ENCODE results near the gene IGSF22.

IGSF22 gene

GRCh38 chr11:18745251-18745650, 19.3 kb upstream of the IGSF22 start:
- Histone ChIP-seq H3K4me1 (ENCODE audit: control insufficient read depth, insufficient read depth, low read length) (peaks cover 6% of the 10 kb centered on the region; the same call in 1 of the 2 replicates), H3K4me3 (ENCODE audit: low read depth, low read length) (no peak overlapping the region), H3K9me3 (ENCODE audit: control insufficient read depth, insufficient read depth, low read length) (no peaks in the 10 kb centered on the region), H3K36me3 (ENCODE audit: control insufficient read depth, insufficient read depth, low read length) (no peaks in the 10 kb centered on the region), H3K9ac (ENCODE audit: low read depth, low read length) (no peak overlapping the region), H3K27me3 (ENCODE audit: control insufficient read depth, insufficient read depth, low read length) (no peaks in the 10 kb centered on the region), H3K27ac (ENCODE audit: low read depth, low read length) (no peak overlapping the region)

- Histone ChIP-seq H3K27me3 (ENCODE audit: control insufficient read depth, insufficient read depth, low read length) (no peaks in the 10 kb centered on the region), H3K27ac (ENCODE audit: low read depth, low read length) (no peak overlapping the region), H3K36me3 (ENCODE audit: control insufficient read depth, insufficient read depth, low read length) (no peaks in the 10 kb centered on the region), H3K4me3 (ENCODE audit: low read depth, low read length) (no peak overlapping the region), H3K9ac (ENCODE audit: low read depth, low read length) (no peak overlapping the region), H3K4me1 (ENCODE audit: control insufficient read depth, insufficient read depth, low read length) (no peaks in the 10 kb centered on the region), H3K9me3 (ENCODE audit: control insufficient read depth, insufficient read depth, low read length) (no peaks in the 10 kb centered on the region)
Measured at GRCh38 chr11:18743900-18744514, 18.0 kb upstream of the IGSF22 start.

GRCh38 chr11:18743365-18743764, 17.4 kb upstream of the IGSF22 start:
- Histone ChIP-seq H3K36me3 (ENCODE audit: control insufficient read depth, insufficient read depth, low read length) (no peaks in the 10 kb centered on the region), H3K27ac (ENCODE audit: low read depth, low read length) (no peak overlapping the region), H3K9ac (ENCODE audit: low read depth, low read length) (no peak overlapping the region), H3K4me1 (ENCODE audit: control insufficient read depth, insufficient read depth, low read length) (no peaks in the 10 kb centered on the region), H3K4me3 (ENCODE audit: low read depth, low read length) (no peak overlapping the region), H3K9me3 (ENCODE audit: control insufficient read depth, insufficient read depth, low read length) (no peaks in the 10 kb centered on the region), H3K27me3 (ENCODE audit: control insufficient read depth, insufficient read depth, low read length) (no peaks in the 10 kb centered on the region)

GRCh38 chr11:18741783-18742182, 15.8 kb upstream of the IGSF22 start:
- H3K9ac ChIP-seq (ENCODE audit: low read depth, low read length) = no peak overlapping the region

GRCh38 chr11:18739685-18740084, 13.7 kb upstream of the IGSF22 start:
- Histone ChIP-seq H3K27ac (ENCODE audit: low read depth, low read length) (no peak overlapping the region), H3K27me3 (ENCODE audit: control insufficient read depth, insufficient read depth, low read length) (no peaks in the 10 kb centered on the region), H3K4me3 (ENCODE audit: low read depth, low read length) (no peak overlapping the region), H3K36me3 (ENCODE audit: control insufficient read depth, insufficient read depth, low read length) (no peaks in the 10 kb centered on the region), H3K9ac (ENCODE audit: low read depth, low read length) (no peak overlapping the region), H3K4me1 (ENCODE audit: control insufficient read depth, insufficient read depth, low read length) (no peaks in the 10 kb centered on the region), H3K9me3 (ENCODE audit: control insufficient read depth, insufficient read depth, low read length) (no peaks in the 10 kb centered on the region)

More at GRCh38 chr11:18741783-18742182, 15.8 kb upstream of the IGSF22 start:
- H3K4me3 ChIP-seq (ENCODE audit: low read depth, low read length) = no peak overlapping the region
- no peaks in the 10 kb centered on the region for H3K27me3 ChIP-seq (ENCODE audit: control insufficient read depth, insufficient read depth, low read length)
- no peak overlapping the region for H3K27ac ChIP-seq (ENCODE audit: low read depth, low read length)
- H3K36me3 ChIP-seq (ENCODE audit: control insufficient read depth, insufficient read depth, low read length) = no peaks in the 10 kb centered on the region
- no peaks in the 10 kb centered on the region for H3K9me3 ChIP-seq (ENCODE audit: control insufficient read depth, insufficient read depth, low read length)
- H3K4me1 ChIP-seq (ENCODE audit: control insufficient read depth, insufficient read depth, low read length) = no peaks in the 10 kb centered on the region

GRCh38 chr11:18737642-18738041, 11.7 kb upstream of the IGSF22 start:
- H3K27ac ChIP-seq (ENCODE audit: low read depth, low read length) = no peak overlapping the region
- no peak overlapping the region for H3K4me3 ChIP-seq (ENCODE audit: low read depth, low read length)
- no peaks in the 10 kb centered on the region for H3K36me3 ChIP-seq (ENCODE audit: control insufficient read depth, insufficient read depth, low read length)
- no peaks in the 10 kb centered on the region for H3K9me3 ChIP-seq (ENCODE audit: control insufficient read depth, insufficient read depth, low read length)
- no peaks in the 10 kb centered on the region for H3K4me1 ChIP-seq (ENCODE audit: control insufficient read depth, insufficient read depth, low read length)
- no peak overlapping the region for H3K9ac ChIP-seq (ENCODE audit: low read depth, low read length)
- H3K27me3 ChIP-seq (ENCODE audit: control insufficient read depth, insufficient read depth, low read length) = no peaks in the 10 kb centered on the region

- no peak overlapping the region for H3K9ac ChIP-seq (ENCODE audit: low read depth, low read length)
- no peaks in the 10 kb centered on the region for H3K4me1 ChIP-seq (ENCODE audit: control insufficient read depth, insufficient read depth, low read length)
- H3K4me3 ChIP-seq (ENCODE audit: low read depth, low read length) = no peak overlapping the region
- H3K36me3 ChIP-seq (ENCODE audit: control insufficient read depth, insufficient read depth, low read length) = no peaks in the 10 kb centered on the region
- H3K27me3 ChIP-seq (ENCODE audit: control insufficient read depth, insufficient read depth, low read length) = no peaks in the 10 kb centered on the region
- H3K9me3 ChIP-seq (ENCODE audit: control insufficient read depth, insufficient read depth, low read length) = no peaks in the 10 kb centered on the region
- H3K27ac ChIP-seq (ENCODE audit: low read depth, low read length) = no peak overlapping the region
Measured at GRCh38 chr11:18736590-18737148, 10.7 kb upstream of the IGSF22 start.

- Histone ChIP-seq H3K36me3 (ENCODE audit: control insufficient read depth, insufficient read depth, low read length) (no peaks in the 10 kb centered on the region), H3K4me1 (ENCODE audit: control insufficient read depth, insufficient read depth, low read length) (no peaks in the 10 kb centered on the region), H3K4me3 (ENCODE audit: low read depth, low read length) (no peak overlapping the region), H3K9me3 (ENCODE audit: control insufficient read depth, insufficient read depth, low read length) (no peaks in the 10 kb centered on the region), H3K27me3 (ENCODE audit: control insufficient read depth, insufficient read depth, low read length) (no peaks in the 10 kb centered on the region), H3K27ac (ENCODE audit: low read depth, low read length) (no peak overlapping the region), H3K9ac (ENCODE audit: low read depth, low read length) (no peak overlapping the region)
Measured at GRCh38 chr11:18733202-18733601, 7.2 kb upstream of the IGSF22 start.

- H3K27me3 ChIP-seq (ENCODE audit: control insufficient read depth, insufficient read depth, low read length) = no peaks in the 10 kb centered on the region
- H3K4me3 ChIP-seq (ENCODE audit: low read depth, low read length) = no peak overlapping the region
- 0 out of 2 replicates have a peak, but pooled peaks cover 6% of the 10 kb centered on the region for H3K4me1 ChIP-seq (ENCODE audit: control insufficient read depth, insufficient read depth, low read length)
- H3K9ac ChIP-seq (ENCODE audit: low read depth, low read length) = no peak overlapping the region
- no peak overlapping the region for H3K27ac ChIP-seq (ENCODE audit: low read depth, low read length)
- H3K9me3 ChIP-seq (ENCODE audit: control insufficient read depth, insufficient read depth, low read length) = no peaks in the 10 kb centered on the region
- H3K36me3 ChIP-seq (ENCODE audit: control insufficient read depth, insufficient read depth, low read length) = no peaks in the 10 kb centered on the region
Measured at GRCh38 chr11:18731949-18732821, 6.2 kb upstream of the IGSF22 start.

GRCh38 chr11:18731441-18731840, 5.5 kb upstream of the IGSF22 start:
- Histone ChIP-seq H3K27me3 (ENCODE audit: control insufficient read depth, insufficient read depth, low read length) (no peaks in the 10 kb centered on the region), H3K36me3 (ENCODE audit: control insufficient read depth, insufficient read depth, low read length) (no peaks in the 10 kb centered on the region), H3K4me1 (ENCODE audit: control insufficient read depth, insufficient read depth, low read length) (peaks cover 8% of the 10 kb centered on the region; the same call in 1 of the 2 replicates), H3K27ac (ENCODE audit: low read depth, low read length) (no peak overlapping the region), H3K9me3 (ENCODE audit: control insufficient read depth, insufficient read depth, low read length) (no peaks in the 10 kb centered on the region), H3K4me3 (ENCODE audit: low read depth, low read length) (no peak overlapping the region), H3K9ac (ENCODE audit: low read depth, low read length) (no peak overlapping the region)

GRCh38 chr11:18730020-18730419, 4.0 kb upstream of the IGSF22 start:
- H3K4me1 ChIP-seq (ENCODE audit: control insufficient read depth, insufficient read depth, low read length) = peaks cover 14% of the 10 kb centered on the region
- no peaks in the 10 kb centered on the region for H3K27me3 ChIP-seq (ENCODE audit: control insufficient read depth, insufficient read depth, low read length)
- H3K27ac ChIP-seq (ENCODE audit: low read depth, low read length) = no peak overlapping the region
- H3K9me3 ChIP-seq (ENCODE audit: control insufficient read depth, insufficient read depth, low read length) = no peaks in the 10 kb centered on the region
- H3K4me3 ChIP-seq (ENCODE audit: low read depth, low read length) = no peak overlapping the region
- no peak overlapping the region for H3K9ac ChIP-seq (ENCODE audit: low read depth, low read length)
- H3K36me3 ChIP-seq (ENCODE audit: control insufficient read depth, insufficient read depth, low read length) = no peaks in the 10 kb centered on the region

Measured in HUES48 (cell line).